ENCODE data around the gene ZCCHC7. TPM values are rescaled to one million over a fixed set of nuclear protein-coding genes. Genes with fewer than 3 reads are reported as not detected.
"Not testable (repeated sequence)": the region's sequence is repeated elsewhere in the genome, so short reads cannot be mapped to it uniquely, and the experiment has no call there.

ZCCHC7 gene
- total and polyA plus RNA-seq, 5 donors from 2014 or later: 32.3 to 43.6 (median 34.8) TPM

DNA sequence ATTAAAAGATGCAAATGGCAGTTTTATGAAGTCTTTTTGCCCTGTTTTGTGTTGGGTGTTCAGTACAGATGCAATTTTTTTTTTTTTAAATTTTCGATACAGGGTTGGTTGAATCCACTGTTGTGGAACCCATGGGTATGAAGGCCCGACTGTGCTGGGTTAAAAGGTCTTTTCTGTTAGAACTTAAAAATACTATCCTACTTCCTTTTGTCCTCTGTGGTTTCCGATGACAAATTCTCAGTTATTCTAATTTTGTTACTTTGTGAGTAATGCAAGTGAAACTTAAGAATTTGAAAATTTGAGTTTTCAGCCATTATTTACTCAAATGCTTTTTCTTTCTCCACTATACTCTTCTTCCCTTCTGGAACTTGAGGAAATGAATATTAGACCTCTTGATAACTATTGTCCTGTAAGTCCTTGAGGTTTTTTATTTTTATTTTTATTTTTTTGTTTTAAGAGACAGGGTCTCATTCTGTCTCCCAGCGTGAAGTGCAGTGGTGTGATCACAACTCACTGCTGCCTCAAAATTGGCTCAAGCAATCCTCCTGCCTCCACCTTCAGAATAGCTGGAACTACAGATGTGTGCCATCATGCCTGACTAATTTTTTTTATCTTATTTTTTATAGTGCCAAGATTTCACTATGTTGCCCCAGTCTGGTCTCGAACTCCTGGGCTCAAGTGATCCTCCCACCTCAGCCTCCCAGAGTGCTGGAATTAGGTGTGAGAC is 67.5 kb downstream of the ZCCHC7 start:
- no peaks in the 10 kb centered on the region for H3K9me3 ChIP-seq (ENCODE audit: control insufficient read depth in 2 of 2, low read length in 2 of 2)
- H3K27me3 Mint-ChIP-seq: no peaks in the 10 kb centered on the region
- DNase-seq (peak in 1 of 3 donors; percentile 58), ATAC-seq (ENCODE audit: low read depth in 2 of 2) (peak in 1 of 2 donors; percentile 52)
- H3K36me3 Mint-ChIP-seq: peaks cover 40% of the 10 kb centered on the region
- H3K27ac Mint-ChIP-seq: peak overlapping the region; percentile 8 to 39 (median 11)
- peaks cover 20 to 47% (median 33%) of the 10 kb centered on the region in 4 donors for H3K4me1 Mint-ChIP-seq
- H3K4me1 ChIP-seq (ENCODE audit: control insufficient read depth, insufficient read depth, low read length, poor library complexity, severe bottlenecking): peaks cover 11% of the 10 kb centered on the region
- no peak overlapping the region for H3K27ac ChIP-seq (ENCODE audit: insufficient read depth, low read length, poor library complexity, severe bottlenecking)
- H3K27me3 ChIP-seq (ENCODE audit: control insufficient read depth, insufficient read depth, low read length): no peaks in the 10 kb centered on the region
- peak overlapping the region in 3 of 4 donors; percentile 39 to 61 (median 57) for H3K4me3 Mint-ChIP-seq
- H3K36me3 ChIP-seq (ENCODE audit: control insufficient read depth, insufficient read depth, low read length): peaks cover 10% of the 10 kb centered on the region
- peak overlapping the region; percentile 43 for H3K4me3 ChIP-seq (ENCODE audit: low read depth, low read length)
- peaks cover 0 to 1% (median 0%) of the 10 kb centered on the region in 7 donors for H3K9me3 Mint-ChIP-seq

DNA sequence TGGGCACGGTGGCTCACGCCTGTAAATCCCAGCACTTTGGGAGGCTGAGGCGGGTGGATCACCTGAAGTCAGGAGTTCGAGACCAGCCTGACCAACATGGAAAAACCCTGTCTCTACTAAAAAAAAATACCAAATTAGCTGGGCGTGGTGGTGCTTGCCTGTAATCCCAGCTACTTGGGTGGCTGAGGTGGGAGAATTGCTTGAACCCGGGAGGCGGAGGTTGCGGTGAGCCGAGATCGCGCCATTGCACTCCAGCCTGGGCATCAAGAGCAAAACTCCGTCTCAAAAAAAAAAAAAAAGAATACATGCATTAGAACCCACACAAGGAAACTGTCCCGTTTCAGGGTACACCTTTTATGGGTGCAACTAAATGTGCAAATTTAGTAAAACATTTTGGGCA is 70.4 kb downstream of the ZCCHC7 start:
- ATAC-seq (ENCODE audit: low read depth in 2 of 2); H3K9me3 ChIP-seq (ENCODE audit: control insufficient read depth in 2 of 2, low read length in 2 of 2); H3K4me3 ChIP-seq (ENCODE audit: low read depth, low read length); H3K27me3 Mint-ChIP-seq; H3K27me3 ChIP-seq (ENCODE audit: control insufficient read depth, insufficient read depth, low read length); H3K4me3 Mint-ChIP-seq; H3K36me3 ChIP-seq (ENCODE audit: control insufficient read depth, insufficient read depth, low read length); H3K27ac ChIP-seq (ENCODE audit: insufficient read depth, low read length, poor library complexity, severe bottlenecking); H3K27ac Mint-ChIP-seq; H3K9me3 Mint-ChIP-seq; DNase-seq: not testable (repeated sequence)
- peaks cover 11% of the 10 kb centered on the region for H3K4me1 ChIP-seq (ENCODE audit: control insufficient read depth, insufficient read depth, low read length, poor library complexity, severe bottlenecking)
- peaks cover 25 to 40% (median 31%) of the 10 kb centered on the region in 4 donors for H3K4me1 Mint-ChIP-seq
- H3K36me3 Mint-ChIP-seq: peaks cover 27% of the 10 kb centered on the region

DNA sequence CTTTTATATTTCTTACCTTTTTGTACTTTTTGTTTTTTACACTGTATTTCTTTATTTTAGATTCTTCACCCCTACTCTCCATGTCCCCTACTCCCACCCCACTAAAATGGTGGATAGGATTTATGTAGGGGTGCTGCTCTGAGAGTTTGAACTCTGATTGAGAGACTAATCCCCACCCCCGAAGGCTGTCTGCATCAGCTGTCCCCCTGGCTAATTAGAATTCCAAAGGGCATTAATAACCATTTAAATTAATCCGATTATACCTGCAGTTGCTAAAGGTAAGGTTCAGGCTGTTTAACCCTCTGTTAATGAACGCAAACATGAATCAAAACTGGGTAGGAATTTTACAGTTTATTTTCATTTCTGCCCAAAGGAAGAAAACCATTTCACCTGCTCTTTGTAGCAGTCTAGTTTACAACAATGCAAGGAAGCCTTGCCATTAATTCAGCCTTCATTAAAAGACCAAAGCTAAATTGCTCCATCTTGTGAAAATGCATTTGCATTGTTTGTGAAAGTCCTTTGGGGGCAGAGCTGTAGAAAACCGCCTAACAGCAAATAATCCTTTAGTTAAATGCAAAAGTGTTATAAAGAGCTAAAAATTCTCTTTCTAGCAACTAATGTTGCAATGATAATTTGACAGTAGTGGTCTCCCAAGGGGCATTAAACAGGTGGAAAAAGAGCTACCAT is 71.2 kb downstream of the ZCCHC7 start:
- no peaks in the 10 kb centered on the region for H3K9me3 ChIP-seq (ENCODE audit: control insufficient read depth in 2 of 2, low read length in 2 of 2)
- DNase-seq (no peak), ATAC-seq (ENCODE audit: low read depth in 2 of 2) (no peak)
- H3K4me3 ChIP-seq (ENCODE audit: low read depth, low read length): no peak overlapping the region
- Mint-ChIP-seq H3K27me3 (no peaks in the 10 kb centered on the region), H3K27ac (no peak overlapping the region), H3K36me3 (peaks cover 27% of the 10 kb centered on the region), H3K4me1 (peaks cover 27 to 43% (median 33%) of the 10 kb centered on the region in 4 donors), H3K4me3 (no peak overlapping the region), H3K9me3 (peaks cover 0 to 2% (median 0%) of the 10 kb centered on the region in 7 donors)
- peaks cover 11% of the 10 kb centered on the region for H3K4me1 ChIP-seq (ENCODE audit: control insufficient read depth, insufficient read depth, low read length, poor library complexity, severe bottlenecking)
- H3K27ac ChIP-seq (ENCODE audit: insufficient read depth, low read length, poor library complexity, severe bottlenecking): no peak overlapping the region
- H3K27me3 ChIP-seq (ENCODE audit: control insufficient read depth, insufficient read depth, low read length): no peaks in the 10 kb centered on the region
- peaks cover 6% of the 10 kb centered on the region for H3K36me3 ChIP-seq (ENCODE audit: control insufficient read depth, insufficient read depth, low read length)

DNA sequence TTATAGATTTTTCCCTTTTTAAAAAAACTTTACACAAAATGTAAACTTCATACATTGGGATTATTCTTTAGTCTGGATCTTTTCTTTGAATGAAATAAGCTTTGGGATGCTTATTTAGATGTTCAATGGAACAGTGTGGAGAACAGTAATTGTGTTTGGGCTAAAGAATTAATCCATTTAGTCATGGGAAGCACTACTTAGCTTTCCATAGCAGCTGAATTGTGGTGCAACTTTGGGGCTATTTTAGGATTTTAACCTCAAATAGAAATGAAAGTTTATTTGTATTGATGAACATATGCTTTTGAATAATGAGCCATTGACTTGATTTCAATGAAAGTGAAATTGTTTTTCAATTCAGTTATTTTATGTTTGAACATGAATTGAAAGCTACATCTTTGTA is 72.4 kb downstream of the ZCCHC7 start:
- Histone ChIP-seq H3K4me1 (ENCODE audit: control insufficient read depth, insufficient read depth, low read length, poor library complexity, severe bottlenecking) (peaks cover 9% of the 10 kb centered on the region), H3K9me3 (ENCODE audit: control insufficient read depth in 2 of 2, low read length in 2 of 2) (no peaks in the 10 kb centered on the region), H3K36me3 (ENCODE audit: control insufficient read depth, insufficient read depth, low read length) (peaks cover 6% of the 10 kb centered on the region), H3K27ac (ENCODE audit: insufficient read depth, low read length, poor library complexity, severe bottlenecking) (no peak overlapping the region), H3K4me3 (ENCODE audit: low read depth, low read length) (no peak overlapping the region), H3K27me3 (ENCODE audit: control insufficient read depth, insufficient read depth, low read length) (no peaks in the 10 kb centered on the region)
- no peak for DNase-seq
- Mint-ChIP-seq H3K4me3 (no peak overlapping the region), H3K4me1 (peaks cover 28 to 41% (median 36%) of the 10 kb centered on the region in 4 donors), H3K9me3 (peaks cover 0 to 2% (median 0%) of the 10 kb centered on the region in 7 donors), H3K27ac (no peak overlapping the region), H3K27me3 (no peaks in the 10 kb centered on the region), H3K36me3 (peaks cover 20% of the 10 kb centered on the region)
- ATAC-seq (ENCODE audit: low read depth in 2 of 2): no peak

DNA sequence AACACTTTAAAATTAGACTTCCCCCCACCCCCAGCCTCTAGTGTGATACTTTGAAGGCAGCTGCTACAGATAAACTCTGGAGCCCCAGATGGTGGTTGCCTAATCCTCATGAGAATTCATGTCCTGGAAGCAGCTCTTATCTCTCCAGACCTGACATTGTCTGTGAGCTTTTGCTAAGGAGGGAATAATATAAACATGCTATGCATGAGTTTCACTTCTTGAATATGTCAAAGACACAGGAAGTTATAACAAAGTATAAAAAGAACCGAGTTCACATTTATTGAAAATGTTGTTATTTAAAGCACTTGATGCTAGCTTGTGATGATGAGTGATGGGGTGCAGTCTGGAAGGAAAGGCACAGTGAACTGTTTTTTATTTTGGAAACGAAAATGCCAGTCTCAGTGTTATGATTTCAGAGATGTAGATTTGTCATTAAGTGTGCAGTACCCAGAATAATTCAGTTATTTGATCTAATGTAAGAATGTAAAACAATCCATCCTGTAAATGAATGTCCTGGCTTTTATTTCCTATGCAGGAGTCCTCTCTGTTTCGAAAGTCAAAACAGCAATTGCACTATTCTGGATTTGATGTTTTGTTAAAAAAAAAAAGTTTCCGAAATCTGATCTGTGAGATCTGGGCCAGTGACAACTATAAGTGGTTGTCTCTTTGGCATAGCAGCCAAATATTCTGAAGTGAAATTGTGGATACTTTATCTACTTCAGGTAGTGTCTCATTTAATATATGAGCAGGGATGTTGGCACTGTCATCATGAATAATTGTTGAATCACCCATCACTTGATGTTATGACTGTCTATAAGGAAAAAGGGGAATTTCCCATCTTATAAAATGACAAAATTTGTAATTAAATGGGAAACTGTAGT is 77.0 kb downstream of the ZCCHC7 start:
- peak overlapping the region in 2 of 3 donors; percentile 4 to 53 for H3K27ac Mint-ChIP-seq
- H3K27me3 ChIP-seq (ENCODE audit: control insufficient read depth, insufficient read depth, low read length): no peaks in the 10 kb centered on the region
- H3K36me3 ChIP-seq (ENCODE audit: control insufficient read depth, insufficient read depth, low read length): no peaks in the 10 kb centered on the region
- H3K9me3 Mint-ChIP-seq: peaks cover 0 to 2% (median 0%) of the 10 kb centered on the region in 7 donors
- H3K36me3 Mint-ChIP-seq: peaks cover 16% of the 10 kb centered on the region
- peak overlapping the region; percentile 27 for H3K27ac ChIP-seq (ENCODE audit: insufficient read depth, low read length, poor library complexity, severe bottlenecking)
- ATAC-seq (ENCODE audit: low read depth in 2 of 2) (peak; percentile 44 to 58), DNase-seq (peak in 1 of 3 donors; percentile 23)
- peak overlapping the region in 3 of 4 donors; percentile 2 to 7 (median 4) for H3K4me3 Mint-ChIP-seq
- H3K4me1 Mint-ChIP-seq: peaks cover 43 to 57% (median 53%) of the 10 kb centered on the region in 4 donors
- H3K4me3 ChIP-seq (ENCODE audit: low read depth, low read length): peak overlapping the region; percentile 33
- H3K9me3 ChIP-seq (ENCODE audit: control insufficient read depth in 2 of 2, low read length in 2 of 2): no peaks in the 10 kb centered on the region
- H3K4me1 ChIP-seq (ENCODE audit: control insufficient read depth, insufficient read depth, low read length, poor library complexity, severe bottlenecking): peaks cover 10% of the 10 kb centered on the region
- peaks cover under 1% of the 10 kb centered on the region for H3K27me3 Mint-ChIP-seq

DNA sequence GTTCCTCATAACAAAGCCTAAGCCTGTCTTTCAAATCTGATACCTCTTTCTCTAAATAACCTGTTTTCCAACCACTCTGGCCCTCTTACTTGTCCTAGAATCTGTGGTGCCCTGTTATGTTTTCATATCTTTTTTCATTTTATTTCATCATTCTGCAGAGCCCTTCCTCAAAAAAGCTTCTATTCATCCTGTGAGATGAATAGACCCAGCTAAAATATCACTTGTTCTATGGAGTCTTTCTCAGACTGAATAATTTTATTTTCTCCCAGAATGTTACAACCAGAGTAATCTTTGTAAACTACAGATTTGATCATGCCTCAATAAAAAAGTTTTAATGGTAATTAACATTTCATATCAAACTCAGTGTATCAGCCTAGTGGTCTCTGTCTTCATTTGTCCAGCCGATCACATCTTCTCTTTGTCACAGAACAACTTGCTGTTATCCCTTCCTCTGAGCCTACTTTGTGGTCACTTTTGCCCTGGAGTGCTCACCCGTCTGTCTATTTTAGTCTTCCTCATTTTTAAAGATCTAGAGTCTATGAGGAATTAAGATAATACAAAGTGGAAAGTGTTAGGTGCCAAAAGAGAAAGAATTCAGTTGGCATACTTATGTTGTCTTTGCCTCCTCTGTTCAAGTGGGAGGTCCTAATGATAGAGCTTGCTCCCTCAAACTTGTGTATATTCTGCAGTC is 77.8 kb downstream of the ZCCHC7 start:
- ATAC-seq (ENCODE audit: low read depth in 2 of 2) (no peak), DNase-seq (no peak)
- H3K4me1 Mint-ChIP-seq: peaks cover 43 to 57% (median 53%) of the 10 kb centered on the region in 4 donors
- no peaks in the 10 kb centered on the region for H3K27me3 ChIP-seq (ENCODE audit: control insufficient read depth, insufficient read depth, low read length)
- peak overlapping the region in 2 of 3 donors; percentile 4 to 66 for H3K27ac Mint-ChIP-seq
- no peak overlapping the region for H3K4me3 Mint-ChIP-seq
- H3K36me3 Mint-ChIP-seq: peaks cover 16% of the 10 kb centered on the region
- peaks cover 4% of the 10 kb centered on the region for H3K27me3 Mint-ChIP-seq
- H3K4me3 ChIP-seq (ENCODE audit: low read depth, low read length): no peak overlapping the region
- H3K27ac ChIP-seq (ENCODE audit: insufficient read depth, low read length, poor library complexity, severe bottlenecking): no peak overlapping the region
- H3K9me3 Mint-ChIP-seq: peaks cover 0 to 2% (median 0%) of the 10 kb centered on the region in 7 donors
- H3K4me1 ChIP-seq (ENCODE audit: control insufficient read depth, insufficient read depth, low read length, poor library complexity, severe bottlenecking): peaks cover 10% of the 10 kb centered on the region
- no peaks in the 10 kb centered on the region for H3K9me3 ChIP-seq (ENCODE audit: control insufficient read depth in 2 of 2, low read length in 2 of 2)
- no peaks in the 10 kb centered on the region for H3K36me3 ChIP-seq (ENCODE audit: control insufficient read depth, insufficient read depth, low read length)

DNA sequence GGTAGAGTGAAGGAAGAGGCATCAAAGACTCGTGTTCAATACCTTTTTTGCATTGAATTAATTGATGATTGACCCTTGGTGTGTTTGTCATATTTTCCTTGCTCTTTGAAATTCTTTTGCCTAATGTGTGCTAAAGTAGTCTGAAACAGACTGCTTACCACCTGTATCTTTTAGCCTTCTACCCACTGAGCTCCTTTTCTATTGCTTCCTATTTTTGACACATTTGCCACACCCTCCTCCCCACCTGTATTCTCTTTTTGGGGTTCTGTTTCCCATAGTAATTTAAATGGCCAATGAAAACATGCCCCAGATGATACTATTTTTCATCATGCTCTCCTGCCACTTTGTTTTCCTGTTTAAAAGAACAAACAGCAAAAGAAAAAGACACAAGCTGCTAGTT is 78.5 kb downstream of the ZCCHC7 start:
- H3K4me1 Mint-ChIP-seq: peaks cover 43 to 60% (median 53%) of the 10 kb centered on the region in 4 donors
- Histone ChIP-seq H3K4me1 (ENCODE audit: control insufficient read depth, insufficient read depth, low read length, poor library complexity, severe bottlenecking) (peaks cover 10% of the 10 kb centered on the region), H3K27ac (ENCODE audit: insufficient read depth, low read length, poor library complexity, severe bottlenecking) (no peak overlapping the region), H3K4me3 (ENCODE audit: low read depth, low read length) (no peak overlapping the region), H3K27me3 (ENCODE audit: control insufficient read depth, insufficient read depth, low read length) (no peaks in the 10 kb centered on the region), H3K36me3 (ENCODE audit: control insufficient read depth, insufficient read depth, low read length) (no peaks in the 10 kb centered on the region), H3K9me3 (ENCODE audit: control insufficient read depth in 2 of 2, low read length in 2 of 2) (no peaks in the 10 kb centered on the region)
- peaks cover 4% of the 10 kb centered on the region for H3K27me3 Mint-ChIP-seq
- DNase-seq: no peak
- H3K4me3 Mint-ChIP-seq: peak overlapping the region in 1 of 4 donors; percentile 38
- peak overlapping the region; percentile 4 to 66 (median 53) for H3K27ac Mint-ChIP-seq
- H3K9me3 Mint-ChIP-seq: peaks cover 0 to 2% (median 0%) of the 10 kb centered on the region in 7 donors
- ATAC-seq (ENCODE audit: low read depth in 2 of 2): no peak
- H3K36me3 Mint-ChIP-seq: peaks cover 23% of the 10 kb centered on the region

All from CD4-positive, CD25-positive, alpha-beta regulatory T cell (primary cell).